ENCODE results near the gene TEP1. TPM values are rescaled to one million over a fixed set of nuclear protein-coding genes. Genes with fewer than 3 reads are reported as not detected.

TEP1 gene
- total and polyA plus RNA-seq, 2 of the 13 experiments (the other 11 are each of a cell fraction or from before 2014, with no cell fraction given), result 11.0 to 12.8 TPM

GRCh38 chr14:20461225-20462141 lies 48.2 kb upstream of the TEP1 start, which contains the start of gene PIP4P1 (continued):
- peak; percentile 89 for TF ChIP-seq ZXDC (CRISPR knock-in tag; IDR thresholded peaks at IDR 0.05)
- peak; percentile 72; the same call in 1 of the 2 replicates for TF ChIP-seq ZSCAN29 (CRISPR knock-in tag; conservative IDR thresholded peaks at IDR 0.05)
- no peak for TF ChIP-seq ZNF326 (CRISPR knock-in tag; IDR thresholded peaks at IDR 0.05; ENCODE audit: borderline replicate concordance)
- TF ChIP-seq UBTF (CRISPR knock-in tag; IDR thresholded peaks at IDR 0.05), result peak; percentile 48
- TF ChIP-seq GATAD1 (CRISPR knock-in tag; IDR thresholded peaks at IDR 0.05), result peak; percentile 97
- TF ChIP-seq ZSCAN5A (CRISPR knock-in tag; IDR thresholded peaks at IDR 0.05; ENCODE audit: borderline replicate concordance), result peak; percentile 76; the same call in 1 of the 2 replicates
- TF ChIP-seq POLR2G (IDR thresholded peaks at IDR 0.05; ENCODE audit: low read depth, low read length), result peak; percentile 86
- TF ChIP-seq ELK4 (CRISPR knock-in tag; IDR thresholded peaks at IDR 0.05; ENCODE audit: borderline replicate concordance), result no peak
- 0 out of 2 replicates have a peak, but pooled peaks have one; percentile 13 for TF ChIP-seq HNF1A (IDR thresholded peaks at IDR 0.05; ENCODE audit: low read depth)
- peak; percentile 82; the same call in 1 of the 2 replicates for TF ChIP-seq HNF1A (CRISPR knock-in tag; IDR thresholded peaks at IDR 0.05; ENCODE audit: borderline replicate concordance)
- TF ChIP-seq RNF2 (conservative IDR thresholded peaks at IDR 0.05; ENCODE audit: low read depth), result peak; percentile 98
- no peak for TF ChIP-seq MLLT10 (CRISPR knock-in tag; IDR thresholded peaks at IDR 0.05)
- TF ChIP-seq ZNF790 (CRISPR knock-in tag; IDR thresholded peaks at IDR 0.05; ENCODE audit: borderline replicate concordance), result peak; percentile 55; the same call in 1 of the 2 replicates
- 0 out of 2 replicates have a peak, but pooled peaks have one; percentile 61 for TF ChIP-seq SMAD9 (CRISPR knock-in tag; IDR thresholded peaks at IDR 0.05)
- TF ChIP-seq MTF1 (CRISPR knock-in tag; IDR thresholded peaks at IDR 0.05), result no peak
- peak; percentile 74; the same call in 1 of the 2 replicates for TF ChIP-seq ZNF124 (CRISPR knock-in tag; IDR thresholded peaks at IDR 0.05)
